Breast epithelium (tissue), 4 donors: Measurements from ENCODE around the gene GLIS1. TPM values are rescaled to one million over a fixed set of nuclear protein-coding genes. Genes with fewer than 3 reads are reported as not detected.

ENCODE experiments used
- DNase-seq, 2 donors: peaks; one replicate each; pipeline ENCODE4 v3.0.0-alpha.2; 2019; ENCODE audit warnings: low spot score in 2 of 2
- H3K27ac ChIP-seq, 2 donors: fragments of 200-600 bp; sonication (generic) in 1 of 2; one replicate each; pipeline ENCODE4 v1.5.1; 2016 to 2019; ENCODE audit warnings: mild to moderate bottlenecking in 1 of 2
- H3K27me3 ChIP-seq, 2 donors: fragments of 200-600 bp; sonication (generic) in 1 of 2; one replicate each; pipeline versions ENCODE4 v1.5.1 to v1.6.0; 2017 to 2019; ENCODE audit warnings: control low read depth in 1 of 2, mild to moderate bottlenecking in 1 of 2
- H3K36me3 ChIP-seq: fragments of 200-600 bp; one replicate; pipeline ENCODE4 v1.5.1; 2019
- H3K4me1 ChIP-seq, 2 donors: fragments of 200-600 bp; sonication (generic); one replicate each; pipeline ENCODE4 v1.5.1; 2016 to 2019; ENCODE audit warnings: control low read depth in 1 of 2
- H3K4me3 ChIP-seq, 3 donors: fragments of 200-600 bp; sonication (generic); 1 replicate in 2 of 3; 2 replicates in 1 of 3; pipeline ENCODE4 v1.5.1; 2016 to 2019; ENCODE audit warnings: mild to moderate bottlenecking in 3 of 3, moderate library complexity in 2 of 3
- H3K9me3 ChIP-seq, 2 donors: fragments of 200-600 bp; sonication (generic) in 1 of 2; one replicate each; pipeline ENCODE4 v1.5.1; 2016 to 2019; ENCODE audit warnings: control low read depth in 1 of 2
- CTCF ChIP-seq, 3 donors: fragments of 450-650 bp; IDR thresholded peaks; one replicate each; pipeline ENCODE4 v1.5.1; 2016 to 2017; ENCODE audit warnings: antibody characterized with exemption in 3 of 3, mild to moderate bottlenecking in 3 of 3, moderate library complexity in 3 of 3
- POLR2A ChIP-seq: fragments of 450-650 bp; IDR thresholded peaks from one replicate; pipeline ENCODE4 v1.6.1; 2016; ENCODE audit warnings: antibody characterized with exemption, mild to moderate bottlenecking, moderate library complexity
- POLR2AphosphoS5 ChIP-seq, 3 donors: sonication (generic); formaldehyde crosslinking; IDR thresholded peaks; one replicate each; pipeline ENCODE4 v1.6.1; 2017; ENCODE audit warnings: antibody characterized with exemption in 3 of 3
- intact Hi-C: fragments of 100-400 bp; cut with DNase I; formaldehyde crosslinking; loops from one replicate; pipeline ENCODE4 v1.15.1; 2023; ENCODE audit warnings: low total_unique reads
- total RNA-seq, 3 donors: library from RNA; depleted of rRNA; stranded (reverse); fragments of >200 nt; gene quantifications; one replicate each; pipeline ENCODE4 v1.1.0, GENCODE V29; 2016

Gene GLIS1
- total RNA-seq, 3 donors from 2014 or later = 0.16 to 2.0 (median 0.59) TPM

GRCh38 chr1:53484705-53485477, 254.1 kb downstream of the GLIS1 start:
- no peak overlapping the region for H3K4me3 ChIP-seq
- no peaks in the 10 kb centered on the region for H3K36me3 ChIP-seq
- peaks cover 0 to 5% of the 10 kb centered on the region in 2 donors for H3K9me3 ChIP-seq
- intact Hi-C loops = loop anchor here (5.0 kb wide), 1 partner anchor 1558 kb away; no protein-coding TSS in a partner anchor
- H3K4me1 ChIP-seq = no peaks in the 10 kb centered on the region
- H3K27me3 ChIP-seq = peaks cover 0 to 14% of the 10 kb centered on the region in 2 donors
- no peak overlapping the region for H3K27ac ChIP-seq
- TF ChIP-seq CTCF (IDR thresholded peaks at IDR 0.05) = no peak
- no peak for TF ChIP-seq POLR2A
- no peak for TF ChIP-seq POLR2AphosphoS5 (IDR thresholded peaks at IDR 0.05)
- no peak for DNase-seq

- no peak overlapping the region for H3K4me3 ChIP-seq
- intact Hi-C loops = no loop called here
- H3K4me1 ChIP-seq = no peaks in the 10 kb centered on the region
- no peaks in the 10 kb centered on the region for H3K36me3 ChIP-seq
- DNase-seq = no peak
- no peak overlapping the region for H3K27ac ChIP-seq
- H3K27me3 ChIP-seq = peaks cover 0 to 12% of the 10 kb centered on the region in 2 donors
- no peaks in the 10 kb centered on the region for H3K9me3 ChIP-seq
- no peak for TF ChIP-seq POLR2AphosphoS5 (IDR thresholded peaks at IDR 0.05)
- TF ChIP-seq CTCF (IDR thresholded peaks at IDR 0.05) = no peak
- TF ChIP-seq POLR2A = no peak
Measured at GRCh38 chr1:53483656-53484055, 255.3 kb downstream of the GLIS1 start.

- H3K36me3 ChIP-seq = no peaks in the 10 kb centered on the region
- intact Hi-C loops = no loop called here
Measured at GRCh38 chr1:53483170-53483569, 255.8 kb downstream of the GLIS1 start.

GRCh38 chr1:53482441-53483153, 256.4 kb downstream of the GLIS1 start:
- peaks cover 0 to 12% of the 10 kb centered on the region in 2 donors for H3K27me3 ChIP-seq

More at GRCh38 chr1:53483170-53483569, 255.8 kb downstream of the GLIS1 start:
- no peak for DNase-seq
- H3K4me1 ChIP-seq = no peaks in the 10 kb centered on the region
- H3K27me3 ChIP-seq = peaks cover 0 to 12% of the 10 kb centered on the region in 2 donors
- no peak overlapping the region for H3K4me3 ChIP-seq
- TF ChIP-seq POLR2AphosphoS5 (IDR thresholded peaks at IDR 0.05) (no peak), POLR2A (no peak), CTCF (IDR thresholded peaks at IDR 0.05) (no peak)
- H3K27ac ChIP-seq = no peak overlapping the region
- H3K9me3 ChIP-seq = no peaks in the 10 kb centered on the region

More at GRCh38 chr1:53482441-53483153, 256.4 kb downstream of the GLIS1 start:
- H3K4me1 ChIP-seq = no peaks in the 10 kb centered on the region
- no peak overlapping the region for H3K4me3 ChIP-seq
- H3K9me3 ChIP-seq = no peaks in the 10 kb centered on the region
- H3K36me3 ChIP-seq = no peaks in the 10 kb centered on the region
- H3K27ac ChIP-seq = no peak overlapping the region
- DNase-seq = no peak
- TF ChIP-seq POLR2AphosphoS5 (IDR thresholded peaks at IDR 0.05) (no peak), CTCF (IDR thresholded peaks at IDR 0.05) (no peak), POLR2A (no peak)
- intact Hi-C loops = no loop called here
